ENCODE data around the gene ICOS.

Gene ICOS

GRCh38 chr2:203936535-203936934 lies at the start of gene ICOS:
Gene ICOS (plus strand): TSS chr2:203936763. CDS start chr2:203936815, 52 bp downstream.
- no peak for DNase-seq (ENCODE audit: low spot score)

- no peak for DNase-seq (ENCODE audit: low spot score)
Observed at GRCh38 chr2:203887677-203888076, 48.9 kb upstream of the ICOS start.

GRCh38 chr2:203889542-203889941 lies 47.0 kb upstream of the ICOS start:
- no peak for DNase-seq (ENCODE audit: low spot score)

- no peak for DNase-seq (ENCODE audit: low spot score)
Observed at GRCh38 chr2:203889944-203890343, 46.6 kb upstream of the ICOS start.

GRCh38 chr2:203890733-203891132 lies 45.8 kb upstream of the ICOS start:
- no peak for DNase-seq (ENCODE audit: low spot score)

- DNase-seq (ENCODE audit: low spot score) = no peak
Observed at GRCh38 chr2:203891474-203891873, 45.1 kb upstream of the ICOS start.

GRCh38 chr2:203892207-203892606 lies 44.4 kb upstream of the ICOS start:
- no peak for DNase-seq (ENCODE audit: low spot score)

- DNase-seq (ENCODE audit: low spot score) = no peak
Observed at GRCh38 chr2:203893401-203893800, 43.2 kb upstream of the ICOS start.

- DNase-seq (ENCODE audit: low spot score) = no peak
Observed at GRCh38 chr2:203893840-203894239, 42.7 kb upstream of the ICOS start.

GRCh38 chr2:203894262-203894661 lies 42.3 kb upstream of the ICOS start:
- no peak for DNase-seq (ENCODE audit: low spot score)

GRCh38 chr2:203897544-203897943 lies 39.0 kb upstream of the ICOS start:
- no peak for DNase-seq (ENCODE audit: low spot score)

- DNase-seq (ENCODE audit: low spot score) = no peak
Observed at GRCh38 chr2:203898657-203899056, 37.9 kb upstream of the ICOS start.

- no peak for DNase-seq (ENCODE audit: low spot score)
Observed at GRCh38 chr2:203900253-203900652, 36.3 kb upstream of the ICOS start.

- DNase-seq (ENCODE audit: low spot score) = no peak
Observed at GRCh38 chr2:203904022-203904421, 32.5 kb upstream of the ICOS start.

- no peak for DNase-seq (ENCODE audit: low spot score)
Observed at GRCh38 chr2:203905656-203906055, 30.9 kb upstream of the ICOS start.

GRCh38 chr2:203908066-203908796 lies 28.3 kb upstream of the ICOS start:
- no peak for DNase-seq (ENCODE audit: low spot score)

- DNase-seq (ENCODE audit: low spot score) = no peak
Observed at GRCh38 chr2:203908797-203909185, 27.8 kb upstream of the ICOS start.

- no peak for DNase-seq (ENCODE audit: low spot score)
Observed at GRCh38 chr2:203909261-203909967, 27.1 kb upstream of the ICOS start.

- DNase-seq (ENCODE audit: low spot score) = no peak
Observed at GRCh38 chr2:203909974-203910373, 26.6 kb upstream of the ICOS start.

GRCh38 chr2:203913947-203914346 lies 22.6 kb upstream of the ICOS start:
- DNase-seq (ENCODE audit: low spot score) = no peak

- no peak for DNase-seq (ENCODE audit: low spot score)
Observed at GRCh38 chr2:203914546-203915182, 21.9 kb upstream of the ICOS start.

- no peak for DNase-seq (ENCODE audit: low spot score)
Observed at GRCh38 chr2:203915256-203915655, 21.3 kb upstream of the ICOS start.

- no peak for DNase-seq (ENCODE audit: low spot score)
Observed at GRCh38 chr2:203916756-203917155, 19.8 kb upstream of the ICOS start.

Data from hematopoietic multipotent progenitor cell treated with erythropoietin and hydrocortisone succinate and interleukin-3 and kit ligand, for 17 days (in vitro differentiated cells).